Effector memory CD4-positive, alpha-beta T cell (primary cell): Measurements from ENCODE around the gene PDE4D.
"Not testable (repeated sequence)": the region's sequence is repeated elsewhere in the genome, so short reads cannot be mapped to it uniquely, and the experiment has no call there.

Experiments used
- DNase-seq, 3 donors: peaks; one replicate each; pipeline ENCODE4 v3.0.0-alpha.2; 2020
- H3K27ac ChIP-seq: 2 replicates; pipeline ENCODE4 v1.7.0; 2013; ENCODE audit warnings: mild to moderate bottlenecking, low read length, moderate library complexity; ENCODE audit not compliant: insufficient read depth, poor library complexity, severe bottlenecking
- H3K27me3 ChIP-seq: replicated peaks from 2 replicates; pipeline ENCODE4 v1.7.0; 2013; ENCODE audit warnings: mild to moderate bottlenecking, low read length; ENCODE audit not compliant: insufficient read depth, control insufficient read depth, poor library complexity, severe bottlenecking
- H3K36me3 ChIP-seq: 2 replicates; pipeline ENCODE4 v1.7.0; 2013; ENCODE audit warnings: mild to moderate bottlenecking, low read length, moderate library complexity; ENCODE audit not compliant: control insufficient read depth, insufficient read depth
- H3K4me1 ChIP-seq: 2 replicates; pipeline ENCODE4 v1.7.0; 2013; ENCODE audit warnings: low read length, mild to moderate bottlenecking; ENCODE audit not compliant: control insufficient read depth, insufficient read depth, poor library complexity, severe bottlenecking
- H3K4me3 ChIP-seq: 2 replicates; pipeline ENCODE4 v1.7.0; 2013; ENCODE audit warnings: low read length, low read depth, mild to moderate bottlenecking; ENCODE audit not compliant: insufficient read depth, poor library complexity, severe bottlenecking
- H3K9me3 ChIP-seq: 2 replicates; pipeline ENCODE4 v1.7.0; 2013; ENCODE audit warnings: mild to moderate bottlenecking, low read length, moderate library complexity; ENCODE audit not compliant: control insufficient read depth

PDE4D gene

GRCh38 chr5:59682542-59682941 is 211.0 kb downstream of the PDE4D start:
- Histone ChIP-seq H3K36me3 (no peaks in the 10 kb centered on the region), H3K4me1 (no peaks in the 10 kb centered on the region), H3K27me3 (no peaks in the 10 kb centered on the region), H3K27ac (no peak overlapping the region), H3K9me3 (no peaks in the 10 kb centered on the region), H3K4me3 (no peak overlapping the region)
- no peak for DNase-seq

- no peak for DNase-seq
- H3K4me3 ChIP-seq = no peak overlapping the region
These were observed 214.6 kb downstream of the PDE4D start for GRCh38 chr5:59678943-59679342.

GRCh38 chr5:59674763-59675162 is 218.8 kb downstream of the PDE4D start:
- H3K4me3 ChIP-seq = no peak overlapping the region
- H3K27me3 ChIP-seq = no peaks in the 10 kb centered on the region
- no peaks in the 10 kb centered on the region for H3K36me3 ChIP-seq
- H3K27ac ChIP-seq = no peak overlapping the region
- H3K4me1 ChIP-seq = no peaks in the 10 kb centered on the region
- no peak for DNase-seq
- H3K9me3 ChIP-seq = no peaks in the 10 kb centered on the region

More at GRCh38 chr5:59678943-59679342, 214.6 kb downstream of the PDE4D start:
- H3K27me3 ChIP-seq = no peaks in the 10 kb centered on the region
- no peaks in the 10 kb centered on the region for H3K4me1 ChIP-seq
- no peak overlapping the region for H3K27ac ChIP-seq
- no peaks in the 10 kb centered on the region for H3K36me3 ChIP-seq
- no peaks in the 10 kb centered on the region for H3K9me3 ChIP-seq

GRCh38 chr5:59673438-59674058 is 220.0 kb downstream of the PDE4D start:
- no peaks in the 10 kb centered on the region for H3K27me3 ChIP-seq
- no peak overlapping the region for H3K4me3 ChIP-seq
- DNase-seq = no peak
- no peaks in the 10 kb centered on the region for H3K9me3 ChIP-seq
- H3K4me1 ChIP-seq = no peaks in the 10 kb centered on the region
- H3K27ac ChIP-seq = no peak overlapping the region
- H3K36me3 ChIP-seq = no peaks in the 10 kb centered on the region

- Histone ChIP-seq H3K4me1 (no peaks in the 10 kb centered on the region), H3K4me3 (no peak overlapping the region), H3K36me3 (no peaks in the 10 kb centered on the region), H3K27me3 (no peaks in the 10 kb centered on the region), H3K9me3 (no peaks in the 10 kb centered on the region), H3K27ac (no peak overlapping the region)
- DNase-seq = no peak
These were observed 227.0 kb downstream of the PDE4D start for GRCh38 chr5:59666440-59667068.

- H3K27ac ChIP-seq, H3K36me3 ChIP-seq, H3K4me3 ChIP-seq, H3K4me1 ChIP-seq, DNase-seq, H3K9me3 ChIP-seq, H3K27me3 ChIP-seq: not testable (repeated sequence)
These were observed 227.7 kb downstream of the PDE4D start for GRCh38 chr5:59665832-59666203.

GRCh38 chr5:59665086-59665831 is 228.3 kb downstream of the PDE4D start:
- H3K27me3 ChIP-seq = no peaks in the 10 kb centered on the region
- DNase-seq = no peak
- H3K4me1 ChIP-seq = no peaks in the 10 kb centered on the region
- H3K9me3 ChIP-seq = no peaks in the 10 kb centered on the region
- no peak overlapping the region for H3K4me3 ChIP-seq
- H3K27ac ChIP-seq = no peak overlapping the region
- no peaks in the 10 kb centered on the region for H3K36me3 ChIP-seq

- H3K9me3 ChIP-seq = no peaks in the 10 kb centered on the region
- no peak overlapping the region for H3K27ac ChIP-seq
- no peak for DNase-seq
- no peaks in the 10 kb centered on the region for H3K27me3 ChIP-seq
- no peaks in the 10 kb centered on the region for H3K4me1 ChIP-seq
- H3K36me3 ChIP-seq = no peaks in the 10 kb centered on the region
- no peak overlapping the region for H3K4me3 ChIP-seq
These were observed 231.4 kb downstream of the PDE4D start for GRCh38 chr5:59661954-59662615.

GRCh38 chr5:59661311-59661710 is 232.2 kb downstream of the PDE4D start:
- Histone ChIP-seq H3K4me1 (no peaks in the 10 kb centered on the region), H3K4me3 (no peak overlapping the region), H3K27ac (no peak overlapping the region), H3K36me3 (no peaks in the 10 kb centered on the region), H3K9me3 (no peaks in the 10 kb centered on the region), H3K27me3 (no peaks in the 10 kb centered on the region)
- no peak for DNase-seq

GRCh38 chr5:59660737-59661136 is 232.8 kb downstream of the PDE4D start:
- Histone ChIP-seq H3K9me3 (no peaks in the 10 kb centered on the region), H3K27ac (no peak overlapping the region), H3K27me3 (no peaks in the 10 kb centered on the region), H3K4me1 (no peaks in the 10 kb centered on the region), H3K4me3 (no peak overlapping the region), H3K36me3 (no peaks in the 10 kb centered on the region)
- DNase-seq = no peak
